Transverse colon (tissue), 4 donors: ENCODE measurements around the gene DDX51. TPM values are rescaled to one million over a fixed set of nuclear protein-coding genes. Genes with fewer than 3 reads are reported as not detected.

Experiments used
- DNase-seq: peaks from one replicate; pipeline ENCODE4 v3.0.0-alpha.2; 2019
- H3K27ac ChIP-seq, 4 donors: fragments of 200-600 bp; sonication (generic); 2 replicates each; pipeline ENCODE4 v1.5.1; 2016 to 2018; ENCODE audit warnings: inconsistent platforms in 4 of 4
- H3K27me3 ChIP-seq: fragments of 200-600 bp; sonication (generic); 2 replicates; pipeline ENCODE4 v1.5.1; 2017; ENCODE audit warnings: inconsistent platforms
- H3K36me3 ChIP-seq, 4 donors: fragments of 200-600 bp; sonication (generic); 2 replicates each; pipeline ENCODE4 v1.5.1; 2017 to 2019; ENCODE audit warnings: inconsistent platforms in 4 of 4
- H3K4me1 ChIP-seq, 4 donors: fragments of 200-600 bp; sonication (generic); 2 replicates each; pipeline ENCODE4 v1.5.1; 2017 to 2020; ENCODE audit warnings: inconsistent platforms in 4 of 4
- H3K4me3 ChIP-seq, 4 donors: fragments of 200-600 bp; sonication (generic); 1 replicate in 1 of 4; 2 replicates in 3 of 4; pipeline versions ENCODE4 v1.5.1 to v1.6.1; 2017 to 2019; ENCODE audit warnings: inconsistent platforms in 4 of 4
- H3K9me3 ChIP-seq, 2 donors: fragments of 200-600 bp; sonication (generic); 2 replicates each; pipeline ENCODE4 v1.5.1; 2017 to 2019; ENCODE audit warnings: inconsistent platforms in 2 of 2
- CTCF ChIP-seq, 5 experiments: fragments of 200-600 bp in 3 of 5; fragments of 450-650 bp in 2 of 5; sonication (generic) in 3 of 5; IDR thresholded peaks; 1 replicate in 2 of 5; 2 replicates in 3 of 5; pipeline ENCODE4 v1.5.1; 2016 to 2017; ENCODE audit warnings: antibody characterized with exemption in 5 of 5, inconsistent platforms in 3 of 5, mild to moderate bottlenecking in 2 of 5, moderate library complexity in 1 of 5
- EP300 ChIP-seq: sonication (generic); formaldehyde crosslinking; IDR thresholded peaks from one replicate; pipeline ENCODE4 v1.6.1; 2017; ENCODE audit warnings: antibody characterized with exemption, low read depth
- POLR2A ChIP-seq: fragments of 450-650 bp; IDR thresholded peaks from one replicate; pipeline ENCODE4 v1.6.1; 2016; ENCODE audit warnings: antibody characterized with exemption, mild to moderate bottlenecking, moderate library complexity
- POLR2AphosphoS5 ChIP-seq, 3 donors: sonication (generic); formaldehyde crosslinking; IDR thresholded peaks; one replicate each; pipeline ENCODE4 v1.6.1; 2016; ENCODE audit warnings: antibody characterized with exemption in 3 of 3
- WGBS, 2 donors: methylation state at CpG; one replicate each; pipeline ENCODE4 v1.1.5; 2018; ENCODE audit warnings: low coverage in 1 of 2; 5-methylcytosine and 5-hydroxymethylcytosine counted together
- in situ Hi-C, 4 donors: fragments of 200-750 bp; cut with MboI; loops; one replicate each; pipeline versions ENCODE4 v1.15.0 to v1.15.1; 2017; ENCODE audit warnings: low sequenced_read_pairs in 3 of 4, low pct_ligation_motif_present in 1 of 4, low pct_unique_long_range_greater_than_20kb in 1 of 4
- intact Hi-C: fragments of 100-400 bp; cut with DNase I; formaldehyde crosslinking; loops from one replicate; pipeline ENCODE4 v1.15.1; 2023; ENCODE audit warnings: low total_unique reads
- total RNA-seq, 4 donors: library from RNA; depleted of rRNA; stranded (reverse); fragments of >200 nt; gene quantifications; one replicate each; pipeline ENCODE4 v1.1.0, GENCODE V29; 2016

Gene DDX51
- total RNA-seq, 4 donors from 2014 or later, result 5.3 to 52.7 (median 21.2) TPM

- TF ChIP-seq CTCF (IDR thresholded peaks at IDR 0.05) (no peak), POLR2AphosphoS5 (IDR thresholded peaks at IDR 0.05) (no peak), POLR2A (no peak), EP300 (no peak)
- 73 to 96% methylated on average over 5 to 12 of the region's 12 CpGs for WGBS, 2 donors
- intact Hi-C loops (no loop called here), in situ Hi-C loops (no loop called here)
- Histone ChIP-seq H3K27me3 (no peaks in the 10 kb centered on the region), H3K4me3 (no peak overlapping the region), H3K27ac (no peak overlapping the region), H3K9me3 (no peaks in the 10 kb centered on the region), H3K36me3 (peaks cover 0 to 23% (median 8%) of the 10 kb centered on the region in 4 donors), H3K4me1 (no peaks in the 10 kb centered on the region)
- no peak for DNase-seq
These were observed 20.0 kb downstream of the DDX51 start for GRCh38 chr12:132123970-132124765.

GRCh38 chr12:132121283-132121682 is 22.8 kb downstream of the DDX51 start:
- H3K9me3 ChIP-seq, result no peaks in the 10 kb centered on the region
- intact Hi-C loops (no loop called here), in situ Hi-C loops (no loop called here)
- 91 to 94% methylated on average over 8 to 14 of the region's 14 CpGs for WGBS, 2 donors
- no peak for DNase-seq
- no peaks in the 10 kb centered on the region for H3K27me3 ChIP-seq
- H3K4me3 ChIP-seq, result no peak overlapping the region
- H3K4me1 ChIP-seq, result no peaks in the 10 kb centered on the region
- TF ChIP-seq CTCF (IDR thresholded peaks at IDR 0.05) (no peak), POLR2A (no peak), POLR2AphosphoS5 (IDR thresholded peaks at IDR 0.05) (no peak), EP300 (no peak)
- no peak overlapping the region for H3K27ac ChIP-seq
- H3K36me3 ChIP-seq, result peaks cover 0 to 12% (median 4%) of the 10 kb centered on the region in 4 donors

- no peaks in the 10 kb centered on the region for H3K9me3 ChIP-seq
- in situ Hi-C loops (no loop called here), intact Hi-C loops (no loop called here)
- TF ChIP-seq EP300, result no peak
- TF ChIP-seq POLR2A, result no peak
- no peak for TF ChIP-seq CTCF (IDR thresholded peaks at IDR 0.05)
- TF ChIP-seq POLR2AphosphoS5 (IDR thresholded peaks at IDR 0.05), result no peak
- peaks cover 0 to 22% (median 3%) of the 10 kb centered on the region in 4 donors for H3K36me3 ChIP-seq
- H3K4me3 ChIP-seq, result no peak overlapping the region
- H3K27me3 ChIP-seq, result no peaks in the 10 kb centered on the region
- no peak for DNase-seq
- H3K4me1 ChIP-seq, result no peaks in the 10 kb centered on the region
- H3K27ac ChIP-seq, result no peak overlapping the region
- 93% methylated on average over 19 of the region's 22 CpGs; no CpG with 5 or more reads in 1 of the 2 donors for WGBS, 2 donors
These were observed 25.2 kb downstream of the DDX51 start for GRCh38 chr12:132118876-132119275.

- intact Hi-C loops (no loop called here), in situ Hi-C loops (no loop called here)
- TF ChIP-seq EP300 (no peak), POLR2A (no peak), POLR2AphosphoS5 (IDR thresholded peaks at IDR 0.05) (no peak), CTCF (IDR thresholded peaks at IDR 0.05) (no peak)
- no peak overlapping the region for H3K4me3 ChIP-seq
- no peak overlapping the region for H3K27ac ChIP-seq
- H3K4me1 ChIP-seq, result no peaks in the 10 kb centered on the region
- peaks cover 0 to 28% (median 3%) of the 10 kb centered on the region in 4 donors for H3K36me3 ChIP-seq
- H3K27me3 ChIP-seq, result no peaks in the 10 kb centered on the region
- no peaks in the 10 kb centered on the region for H3K9me3 ChIP-seq
- WGBS, 2 donors, result 99% methylated on average over 10 of the region's 10 CpGs; no CpG with 5 or more reads in 1 of the 2 donors
- no peak for DNase-seq
These were observed 26.6 kb downstream of the DDX51 start for GRCh38 chr12:132117558-132117875.
